SW480 (cell line): Measurements from ENCODE around the gene RBMY1B.
"Not testable (repeated sequence)": the region's sequence is repeated elsewhere in the genome, so short reads cannot be mapped to it uniquely, and the experiment has no call there.

Source experiments
- DNase-seq: peaks from one replicate; pipeline ENCODE4 v3.0.0-alpha.2; 2016; ENCODE audit warnings: low spot score

Gene RBMY1B

DNA sequence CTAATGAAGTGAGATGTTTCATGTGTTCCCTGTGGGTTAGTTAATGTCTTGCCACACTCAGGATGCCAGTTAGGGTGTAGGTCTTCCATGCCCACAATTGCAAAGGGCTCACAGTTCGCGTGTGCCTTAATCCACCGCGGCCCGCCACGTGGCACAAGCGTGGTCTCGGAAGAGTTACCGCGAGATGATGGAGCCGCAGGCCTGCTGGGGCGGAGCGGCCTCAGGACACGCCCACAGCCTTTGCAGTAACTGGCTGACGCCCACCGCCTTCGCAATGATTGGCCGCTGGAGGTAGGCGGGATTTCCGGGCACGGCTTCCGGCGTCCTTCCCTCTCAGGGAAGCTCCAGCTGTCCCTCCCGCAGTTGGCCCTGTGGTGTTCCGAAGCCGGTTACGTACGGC, at the start of gene RBMY1B:
TSS of gene RBMY1B (plus strand) at position 301 of the 400 bp plus-strand sequence. CDS start 2,013 bp downstream, outside the sequence.
- not testable (repeated sequence) for DNase-seq

DNA sequence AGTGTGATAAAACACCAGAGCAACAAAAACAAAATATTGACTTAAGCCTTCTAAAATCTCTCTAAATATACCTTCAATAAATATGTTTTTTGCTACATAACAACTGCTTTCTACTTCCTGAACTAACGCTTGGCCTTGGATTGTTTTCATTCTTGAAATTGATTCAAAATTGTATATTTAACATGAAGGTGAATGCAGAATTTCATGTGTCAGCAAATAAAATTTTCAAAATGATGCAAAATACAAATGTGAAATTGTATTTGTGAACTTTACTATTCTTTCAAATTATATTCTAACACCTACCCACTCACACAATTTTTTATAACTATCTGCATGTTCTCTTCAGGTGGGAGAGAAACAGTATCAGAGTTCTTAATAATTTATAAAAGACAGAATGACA, 48.2 kb upstream of the RBMY1B start:
- DNase-seq = not testable (repeated sequence)

DNA sequence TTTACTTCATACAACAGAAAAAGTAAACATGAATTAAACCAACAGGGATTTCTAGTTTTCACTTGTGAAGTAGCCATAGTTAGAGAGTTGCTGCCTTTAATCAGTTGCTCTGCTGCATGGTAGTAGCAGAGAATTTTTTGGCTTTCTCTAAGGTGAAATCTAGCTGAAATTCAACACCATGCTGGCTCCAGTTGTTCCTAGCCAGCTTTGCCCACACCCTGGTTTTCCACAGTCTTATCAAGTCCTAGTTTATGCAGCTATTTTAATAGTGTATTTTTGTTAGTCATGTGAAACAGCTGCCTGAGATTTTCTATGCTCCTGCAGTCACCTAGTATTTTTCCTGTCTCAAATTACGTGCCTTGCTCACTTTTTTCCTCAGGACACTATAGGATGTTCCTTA, 28.2 kb upstream of the RBMY1B start:
- no peak for DNase-seq

DNA sequence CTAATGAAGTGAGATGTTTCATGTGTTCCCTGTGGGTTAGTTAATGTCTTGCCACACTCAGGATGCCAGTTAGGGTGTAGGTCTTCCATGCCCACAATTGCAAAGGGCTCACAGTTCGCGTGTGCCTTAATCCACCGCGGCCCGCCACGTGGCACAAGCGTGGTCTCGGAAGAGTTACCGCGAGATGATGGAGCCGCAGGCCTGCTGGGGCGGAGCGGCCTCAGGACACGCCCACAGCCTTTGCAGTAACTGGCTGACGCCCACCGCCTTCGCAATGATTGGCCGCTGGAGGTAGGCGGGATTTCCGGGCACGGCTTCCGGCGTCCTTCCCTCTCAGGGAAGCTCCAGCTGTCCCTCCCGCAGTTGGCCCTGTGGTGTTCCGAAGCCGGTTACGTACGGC, 23.4 kb downstream of the RBMY1B start, which contains the start of gene RBMY1A1:
TSS of gene RBMY1A1 (plus strand) at position 301 of the 400 bp plus-strand sequence. CDS start 2,013 bp downstream, outside the sequence.
- DNase-seq = not testable (repeated sequence)

DNA sequence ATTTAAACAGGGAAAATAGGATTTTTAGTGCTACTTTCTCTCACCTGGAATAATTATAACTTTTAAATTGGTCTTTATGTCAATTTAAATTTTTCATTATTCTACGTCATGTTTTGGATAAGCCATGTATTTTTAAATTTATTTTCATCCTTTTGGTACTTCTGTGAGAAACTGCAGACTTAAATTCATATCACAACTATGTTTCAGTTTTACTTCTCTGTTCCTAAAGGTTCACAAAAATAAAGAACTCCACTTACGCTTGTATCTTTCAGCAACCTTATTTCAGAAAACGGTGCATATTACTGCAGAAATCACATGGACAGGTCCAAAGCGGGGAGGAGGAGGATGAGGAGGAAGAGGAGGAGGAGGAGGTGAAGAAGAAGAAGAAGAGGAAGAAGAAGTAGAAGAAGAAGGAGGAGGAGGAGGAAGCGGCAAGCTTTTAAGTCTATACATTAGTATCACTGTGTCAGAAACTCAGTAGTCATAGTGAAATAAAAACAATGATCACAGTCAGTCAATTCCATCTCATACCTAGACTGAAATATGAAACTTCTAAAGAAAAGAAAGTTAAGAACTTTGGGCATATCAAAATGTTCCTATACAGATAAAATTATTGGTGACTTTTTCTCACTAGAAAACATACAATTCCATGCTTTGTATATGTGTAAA, 48.3 kb downstream of the RBMY1B start:
- not testable (repeated sequence) for DNase-seq
